ENCODE data around the gene CD22. TPM values are rescaled to one million over a fixed set of nuclear protein-coding genes. Genes with fewer than 3 reads are reported as not detected.

Gene CD22
- total and polyA plus RNA-seq, 2 of the 4 experiments (the other 2 are of a cell fraction), result 0.18 to 0.22 TPM

DNA sequence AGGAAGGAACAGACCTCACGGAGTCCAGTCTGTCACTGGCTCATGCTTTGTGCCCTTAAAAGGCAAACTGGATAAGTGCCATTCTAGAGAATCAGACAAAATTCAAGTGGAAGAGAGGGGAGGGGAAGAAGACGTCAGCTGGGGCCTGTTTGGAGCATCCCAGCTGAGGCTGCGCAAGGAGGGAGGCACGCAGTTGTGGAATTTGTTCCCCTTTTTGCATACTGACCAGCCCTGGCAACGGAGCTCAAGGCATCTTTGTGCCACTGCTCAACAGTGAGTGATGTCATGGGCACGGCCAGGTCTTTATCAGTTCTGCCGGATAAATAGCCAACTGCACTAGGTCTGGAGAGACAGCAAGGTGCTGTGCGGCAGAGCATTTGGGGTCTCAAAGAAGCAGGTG lies 41.7 kb downstream of the CD22 start, which contains the start of gene GPR42:
Gene GPR42, plus strand, starts transcription at position 347 of the 400 bp plus-strand sequence. CDS start 292 bp downstream, outside the sequence.
- in situ Hi-C loops (cut with MboI; ENCODE audit: low sequenced_read_pairs), result no loop called here
- Histone ChIP-seq H3K9me1 (ENCODE audit: insufficient read depth, low read length) (no peaks in the 10 kb centered on the region), H2AK5ac (ENCODE audit: low read depth, low read length) (no peak within 1 kb of the TSS), H2BK120ac (ENCODE audit: low read depth, low read length) (no peak within 1 kb of the TSS), H3K36me3 (ENCODE audit: control insufficient read depth, insufficient read depth, low read length) (no peaks in the 10 kb centered on the region), H3K4me2 (ENCODE audit: low read depth, low read length) (no peak within 1 kb of the TSS), H3K56ac (ENCODE audit: extremely low read depth, insufficient read depth, low read length) (no peak within 1 kb of the TSS), H4K20me1 (ENCODE audit: insufficient read depth, low read length) (no peaks in the 10 kb centered on the region), H3K79me1 (ENCODE audit: low read depth in 1 of 2, low read length in 2 of 2) (no peaks in the 10 kb centered on the region), H3K4me1 (ENCODE audit: control insufficient read depth, insufficient read depth, low read length) (no peaks in the 10 kb centered on the region), H3K27me3 (ENCODE audit: control insufficient read depth, insufficient read depth, low read length) (peaks cover under 1% of the 10 kb centered on the region; the same call in 1 of the 2 replicates), H2AK9ac (replicated peaks; ENCODE audit: low read depth, low read length, poor library complexity) (no peak within 1 kb of the TSS), H3K14ac (replicated peaks; ENCODE audit: low read depth, low read length) (no peak within 1 kb of the TSS), H3K4me3 (ENCODE audit: insufficient read depth, low read depth, low read length) (no peak within 1 kb of the TSS), H3K9ac (ENCODE audit: low read depth, low read length) (no peak within 1 kb of the TSS), H3K27ac (ENCODE audit: insufficient read depth, low read length) (no peak within 1 kb of the TSS), H4K91ac (ENCODE audit: insufficient read depth, low read depth, low read length) (no peak within 1 kb of the TSS), H2AFZ (replicated peaks; ENCODE audit: low read length, poor library complexity) (no peak within 1 kb of the TSS), H3K18ac (ENCODE audit: low read depth, low read length) (no peak within 1 kb of the TSS), H2BK5ac (ENCODE audit: low read depth, low read length, poor library complexity, severe bottlenecking) (no peak within 1 kb of the TSS), H3K9me3 (ENCODE audit: control insufficient read depth, insufficient read depth, low read length) (no peaks in the 10 kb centered on the region), H4K8ac (ENCODE audit: low read depth in 2 of 2, low read length in 2 of 2) (no peak within 1 kb of the TSS), H4K5ac (ENCODE audit: low read depth, low read length) (no peak within 1 kb of the TSS), H2BK15ac (ENCODE audit: low read depth, low read length) (no peak within 1 kb of the TSS), H3K4ac (ENCODE audit: low read depth, low read length) (no peak within 1 kb of the TSS), H3K23ac (ENCODE audit: low read depth, low read length) (no peak within 1 kb of the TSS), H2BK20ac (ENCODE audit: low read depth, low read length) (no peak within 1 kb of the TSS)
- no TSS peak for BruUV-seq (replicated peaks)
- no peak for TF ChIP-seq RAD21 (IDR thresholded peaks at IDR 0.05; ENCODE audit: low read length)
- TF ChIP-seq RCOR1 (IDR thresholded peaks at IDR 0.05; ENCODE audit: insufficient replicate concordance, low read length), result no peak
- TF ChIP-seq CHD1 (IDR thresholded peaks at IDR 0.05; ENCODE audit: low read depth, low read length), result no peak
- TF ChIP-seq, protein P1, sequence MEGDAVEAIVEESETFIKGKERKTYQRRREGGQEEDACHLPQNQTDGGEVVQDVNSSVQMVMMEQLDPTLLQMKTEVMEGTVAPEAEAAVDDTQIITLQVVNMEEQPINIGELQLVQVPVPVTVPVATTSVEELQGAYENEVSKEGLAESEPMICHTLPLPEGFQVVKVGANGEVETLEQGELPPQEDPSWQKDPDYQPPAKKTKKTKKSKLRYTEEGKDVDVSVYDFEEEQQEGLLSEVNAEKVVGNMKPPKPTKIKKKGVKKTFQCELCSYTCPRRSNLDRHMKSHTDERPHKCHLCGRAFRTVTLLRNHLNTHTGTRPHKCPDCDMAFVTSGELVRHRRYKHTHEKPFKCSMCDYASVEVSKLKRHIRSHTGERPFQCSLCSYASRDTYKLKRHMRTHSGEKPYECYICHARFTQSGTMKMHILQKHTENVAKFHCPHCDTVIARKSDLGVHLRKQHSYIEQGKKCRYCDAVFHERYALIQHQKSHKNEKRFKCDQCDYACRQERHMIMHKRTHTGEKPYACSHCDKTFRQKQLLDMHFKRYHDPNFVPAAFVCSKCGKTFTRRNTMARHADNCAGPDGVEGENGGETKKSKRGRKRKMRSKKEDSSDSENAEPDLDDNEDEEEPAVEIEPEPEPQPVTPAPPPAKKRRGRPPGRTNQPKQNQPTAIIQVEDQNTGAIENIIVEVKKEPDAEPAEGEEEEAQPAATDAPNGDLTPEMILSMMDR (conservative IDR thresholded peaks at IDR 0.05; ENCODE audit: low read depth, low read length), result no peak
- TF ChIP-seq SMC3 (IDR thresholded peaks at IDR 0.05; ENCODE audit: low read depth, low read length), result no peak
- no peak for TF ChIP-seq BHLHE40 (IDR thresholded peaks at IDR 0.05; ENCODE audit: low read depth, low read length)
- no peak for TF ChIP-seq MXI1 (IDR thresholded peaks at IDR 0.05; ENCODE audit: borderline replicate concordance, low read depth, low read length)
- no peak for TF ChIP-seq MAFK (IDR thresholded peaks at IDR 0.05; ENCODE audit: low read depth, low read length)
- no peak for TF ChIP-seq ELK1 (IDR thresholded peaks at IDR 0.05; ENCODE audit: borderline replicate concordance, low read depth, low read length)
- no peak for TF ChIP-seq RFX5 (IDR thresholded peaks at IDR 0.05; ENCODE audit: low read depth, low read length)
- no peak for TF ChIP-seq NFE2L2 (IDR thresholded peaks at IDR 0.05; ENCODE audit: low read depth, low read length)
- no peak for TF ChIP-seq POLR2A (IDR thresholded peaks at IDR 0.05; ENCODE audit: low read depth, low read length)
- no peak for TF ChIP-seq FOS (IDR thresholded peaks at IDR 0.05; ENCODE audit: low read depth, low read length)
- no peak for TF ChIP-seq USF2 (IDR thresholded peaks at IDR 0.05; ENCODE audit: low read depth, low read length)
- no peak for TF ChIP-seq MAZ (IDR thresholded peaks at IDR 0.05; ENCODE audit: borderline replicate concordance, low read depth, low read length)
- no peak for TF ChIP-seq CEBPB (IDR thresholded peaks at IDR 0.05; ENCODE audit: low read depth, low read length)
- ChIA-PET CTCF (no interaction called here), POLR2A (ENCODE audit: unreplicated experiment) (no interaction called here)
- DNase-seq, result no peak
- dilution Hi-C loops (cut with HindIII; ENCODE audit: low sequenced_read_pairs, unreplicated experiment), result no loop called here
- intact Hi-C loops (cut with micrococcal nuclease), result no loop called here
- ATAC-seq (ENCODE audit: low read depth), result no peak
- 58% methylated on average over 3 of the region's 8 CpGs; no CpG with 5 or more reads in 1 of the 2 experiments for WGBS, 2 experiments (ENCODE audit: extremely low coverage in 2 of 2, insufficient read length in 1 of 2)

All from IMR-90 (cell line).